Calu3 (cell line): ENCODE measurements around the gene EXOC6B. TPM values are rescaled to one million over a fixed set of nuclear protein-coding genes. Genes with fewer than 3 reads are reported as not detected.

Experiments
- BruUV-seq: library from RNA; stranded (reverse); fragments of 400-500 nt; replicated peaks from 2 replicates; lab custom pipeline; 2021; lab: Mats Ljungman, UMichigan
- CTCF ChIA-PET: fragments of 300-600 bp; sonication (Branson Sonifier 250); formaldehyde crosslinking; loops from one replicate; lab custom pipeline; 2022; ENCODE audit warnings: antibody characterized with exemption; lab: Charles Lee
- DNase-seq: peaks from one replicate; pipeline ENCODE4 v3.0.0; 2022
- H3K27ac Mint-ChIP-seq: one replicate; pipeline ENCODE4 v1.8.0; 2022; ENCODE audit warnings: mixed read lengths; ENCODE audit not compliant: unreplicated experiment
- H3K27me3 Mint-ChIP-seq: one replicate; pipeline ENCODE4 v1.8.0; 2022; ENCODE audit warnings: mixed read lengths; ENCODE audit not compliant: unreplicated experiment
- H3K36me3 Mint-ChIP-seq: one replicate; pipeline ENCODE4 v1.8.0; 2022; ENCODE audit warnings: mild to moderate bottlenecking, moderate library complexity, mixed read lengths; ENCODE audit not compliant: insufficient read depth, unreplicated experiment
- H3K4me1 Mint-ChIP-seq: one replicate; pipeline ENCODE4 v1.8.0; 2022; ENCODE audit warnings: mild to moderate bottlenecking, low read depth, mixed read lengths; ENCODE audit not compliant: unreplicated experiment
- H3K4me3 Mint-ChIP-seq: one replicate; pipeline ENCODE4 v1.8.0; 2022; ENCODE audit warnings: mild to moderate bottlenecking, low read depth, moderate library complexity, mixed read lengths; ENCODE audit not compliant: unreplicated experiment
- H3K9me3 Mint-ChIP-seq: one replicate; pipeline ENCODE4 v1.8.0; 2022; ENCODE audit warnings: low read depth, mixed read lengths; ENCODE audit not compliant: unreplicated experiment
- CTCF ChIP-seq: fragments of 200-600 bp; IDR thresholded peaks from one replicate; pipeline ENCODE4 v1.8.0; 2022; ENCODE audit warnings: antibody characterized with exemption; ENCODE audit not compliant: unreplicated experiment
- intact Hi-C: fragments of 100-400 bp; cut with micrococcal nuclease; formaldehyde crosslinking; loops from one replicate; pipeline ENCODE4 v1.10.0; 2022; ENCODE audit not compliant: unreplicated experiment
- total RNA-seq: library from RNA; stranded (reverse); gene quantifications from 2 replicates; pipeline ENCODE4 v1.2.3, GENCODE V29; 2022

The EXOC6B gene
- total RNA-seq, 1 experiment from 2014 or later, result 26.6 TPM

- CTCF ChIA-PET, result no interaction called here
- intact Hi-C loops, result no loop called here
- no peak for DNase-seq
- H3K27ac Mint-ChIP-seq, result no peak overlapping the region
- BruUV-seq, result no TSS peak
- peaks cover 2% of the 10 kb centered on the region for H3K36me3 Mint-ChIP-seq
- H3K4me3 Mint-ChIP-seq, result no peak overlapping the region
- TF ChIP-seq CTCF, result no peak
- H3K9me3 Mint-ChIP-seq, result no peaks in the 10 kb centered on the region
- peaks cover 44% of the 10 kb centered on the region for H3K27me3 Mint-ChIP-seq
- H3K4me1 Mint-ChIP-seq, result peaks cover 5% of the 10 kb centered on the region
Measured at GRCh38 chr2:72155151-72155550, 670.7 kb downstream of the EXOC6B start.

DNA sequence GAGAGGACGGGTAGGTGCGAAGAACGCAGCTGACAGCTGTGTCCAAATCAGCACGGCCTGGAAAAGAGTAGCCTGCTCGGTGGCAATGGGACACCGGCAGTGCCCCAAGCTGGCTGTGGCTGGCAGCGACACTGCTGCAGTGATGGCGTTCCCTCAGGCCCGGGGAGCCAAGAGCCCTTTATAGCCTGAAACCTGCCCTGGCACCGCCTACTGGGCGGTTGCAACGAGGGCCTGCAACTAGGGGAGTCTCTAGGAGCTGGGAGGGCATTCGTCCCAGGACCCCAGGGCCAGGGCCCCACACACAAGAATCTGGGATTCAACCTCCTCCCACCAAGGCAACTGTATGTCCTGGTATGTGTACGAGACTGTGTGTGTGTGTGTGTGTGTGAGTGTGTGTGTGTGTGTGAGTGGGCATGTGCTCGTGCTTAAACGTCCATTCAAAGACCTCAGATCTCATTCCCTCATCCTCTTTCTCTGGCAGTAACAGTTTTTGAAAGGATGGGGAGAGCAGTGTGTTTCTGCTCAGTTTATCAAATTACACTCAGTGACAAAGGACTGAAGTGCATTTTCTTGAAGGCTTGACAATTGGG lies 671.4 kb downstream of the EXOC6B start:
- H3K36me3 Mint-ChIP-seq, result peaks cover 9% of the 10 kb centered on the region
- H3K4me1 Mint-ChIP-seq, result peaks cover 11% of the 10 kb centered on the region
- H3K27me3 Mint-ChIP-seq, result peaks cover 50% of the 10 kb centered on the region
- TF ChIP-seq CTCF, result no peak
- CTCF ChIA-PET, result no interaction called here
- no peak for DNase-seq
- no peak overlapping the region for H3K4me3 Mint-ChIP-seq
- no TSS peak for BruUV-seq
- H3K9me3 Mint-ChIP-seq, result no peaks in the 10 kb centered on the region
- H3K27ac Mint-ChIP-seq, result no peak overlapping the region
- intact Hi-C loops, result loop anchor here (5.0 kb wide), 1 partner anchor 542 kb away; no protein-coding TSS in a partner anchor

GRCh38 chr2:72153924-72154323 lies 671.9 kb downstream of the EXOC6B start:
- DNase-seq, result no peak
- H3K27ac Mint-ChIP-seq, result no peak overlapping the region
- TF ChIP-seq CTCF, result no peak
- peaks cover 14% of the 10 kb centered on the region for H3K36me3 Mint-ChIP-seq
- no peaks in the 10 kb centered on the region for H3K9me3 Mint-ChIP-seq
- intact Hi-C loops, result loop anchor here (5.0 kb wide), 1 partner anchor 542 kb away; no protein-coding TSS in a partner anchor
- peaks cover 17% of the 10 kb centered on the region for H3K4me1 Mint-ChIP-seq
- peaks cover 56% of the 10 kb centered on the region for H3K27me3 Mint-ChIP-seq
- CTCF ChIA-PET, result no interaction called here
- no peak overlapping the region for H3K4me3 Mint-ChIP-seq
- no TSS peak for BruUV-seq

DNA sequence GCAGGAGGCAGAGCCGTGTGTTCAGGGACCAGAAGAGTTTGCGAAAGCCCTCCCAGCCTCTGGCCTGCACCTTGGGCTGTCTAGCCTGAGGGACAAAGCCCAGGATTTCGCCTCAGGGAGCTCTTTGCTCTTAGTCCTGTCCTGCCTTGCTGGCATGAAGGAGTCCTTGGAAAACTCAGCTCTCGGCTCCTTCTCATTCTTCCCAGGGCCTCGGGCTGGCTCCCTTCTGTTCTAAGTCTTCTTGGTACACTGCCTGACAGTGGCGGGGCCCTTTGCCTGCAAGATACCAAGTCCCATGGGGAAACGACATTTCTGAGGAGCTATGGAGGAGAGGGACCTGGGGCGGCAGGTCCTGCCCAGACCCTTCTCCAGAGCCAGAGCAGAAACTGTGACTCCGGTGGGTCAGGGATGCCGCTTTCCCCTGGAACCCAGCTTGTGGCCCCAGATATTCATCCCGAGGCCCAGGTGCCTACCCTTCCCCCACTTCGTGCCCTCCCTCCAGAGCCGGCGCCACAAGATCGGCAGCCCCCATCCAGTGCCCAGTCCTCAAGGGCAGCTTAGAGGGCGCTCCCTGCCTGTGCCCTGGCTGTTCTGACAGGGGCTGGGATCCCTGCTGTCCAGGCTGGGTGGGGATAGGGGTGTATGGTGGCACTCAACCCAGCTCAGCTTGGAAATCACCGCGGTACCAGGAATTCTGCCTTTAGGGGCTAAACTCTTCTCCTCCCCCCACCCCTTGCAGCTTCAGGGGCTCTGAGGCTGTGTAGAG lies 672.6 kb downstream of the EXOC6B start:
- Mint-ChIP-seq H3K9me3 (no peaks in the 10 kb centered on the region), H3K4me3 (no peak overlapping the region), H3K27me3 (peaks cover 63% of the 10 kb centered on the region), H3K4me1 (peaks cover 19% of the 10 kb centered on the region), H3K27ac (no peak overlapping the region), H3K36me3 (peaks cover 20% of the 10 kb centered on the region)
- no peak for TF ChIP-seq CTCF
- intact Hi-C loops, result loop anchor here (5.0 kb wide), 1 partner anchor 541 kb away; no protein-coding TSS in a partner anchor
- no TSS peak for BruUV-seq
- no peak for DNase-seq
- CTCF ChIA-PET, result interaction anchor here (0.6 to 1.2 kb wide), 5 partner anchors 26 to 469 kb away, joined by 3 to 6 read pairs (median 4); no protein-coding TSS in a partner anchor
